Mucosa of descending colon (tissue), 3 donors: ENCODE results near the gene CACNA1H. TPM values are rescaled to one million over a fixed set of nuclear protein-coding genes. Genes with fewer than 3 reads are reported as not detected.

Experiments
- ATAC-seq: fragments of 200-7000 bp; cut with Tn5 transposase; one replicate; pipeline ENCODE4 v1.9.1; 2020; ENCODE audit warnings: mild to moderate bottlenecking, moderate library complexity
- DNase-seq, 3 donors: peaks; one replicate each; pipeline ENCODE4 v3.0.0-alpha.2; 2020
- H3K36me3 ChIP-seq: fragments of 200-600 bp; one replicate; pipeline ENCODE4 v1.8.0; 2021; ENCODE audit warnings: low read depth, mild to moderate bottlenecking
- H3K4me1 ChIP-seq: fragments of 200-600 bp; one replicate; pipeline ENCODE4 v1.8.0; 2021; ENCODE audit warnings: low read depth, mild to moderate bottlenecking
- H3K4me3 ChIP-seq: fragments of 200-600 bp; one replicate; pipeline ENCODE4 v1.8.0; 2021; ENCODE audit warnings: mild to moderate bottlenecking
- H3K9me3 ChIP-seq: fragments of 200-600 bp; one replicate; pipeline ENCODE4 v1.8.0; 2021; ENCODE audit warnings: mild to moderate bottlenecking
- intact Hi-C, 2 donors: fragments of 100-400 bp; cut with DNase I in 1 of 2; cut with micrococcal nuclease in 1 of 2; formaldehyde crosslinking; loops; one replicate each; pipeline versions ENCODE4 v1.11.0 to v1.11.1; 2022; cut with DNase I, micrococcal nuclease
- total RNA-seq, 3 donors: library from RNA; stranded (reverse); fragmentation: NEBNext Ultra II Directional in 2 of 3; extraction: Animal tissue kit (Norgen Biotek cat#: 25700) in 2 of 3; gene quantifications; one replicate each; pipeline versions ENCODE4 v1.2.1 to v1.2.4, GENCODE V29; 2021 to 2023
- TF ChIP-seq, protein P1 (sequence below): fragments of 200-600 bp; IDR thresholded peaks from one replicate; pipeline ENCODE4 v1.8.0; 2022; ENCODE audit warnings: antibody characterized with exemption, mild to moderate bottlenecking
- donor health status: DM: no; HTN: no; CAD: no; lungs with moderate emphysema.
- donor health status: DM: no; HTN: no; CAD: no.
- donor health status: DM: no; HTN: yes; CAD: no.

CACNA1H gene
- total RNA-seq, 3 donors from 2014 or later, result 6.0 to 160 (median 9.5) TPM

GRCh38 chr16:1180549-1181403 lies 27.9 kb downstream of the CACNA1H start:
- Histone ChIP-seq H3K4me1 (peaks cover 5% of the 10 kb centered on the region), H3K4me3 (no peak overlapping the region), H3K9me3 (no peaks in the 10 kb centered on the region), H3K36me3 (no peaks in the 10 kb centered on the region)
- ATAC-seq (no peak), DNase-seq (no peak)
- intact Hi-C loops, result no loop called here
- TF ChIP-seq, protein P1, sequence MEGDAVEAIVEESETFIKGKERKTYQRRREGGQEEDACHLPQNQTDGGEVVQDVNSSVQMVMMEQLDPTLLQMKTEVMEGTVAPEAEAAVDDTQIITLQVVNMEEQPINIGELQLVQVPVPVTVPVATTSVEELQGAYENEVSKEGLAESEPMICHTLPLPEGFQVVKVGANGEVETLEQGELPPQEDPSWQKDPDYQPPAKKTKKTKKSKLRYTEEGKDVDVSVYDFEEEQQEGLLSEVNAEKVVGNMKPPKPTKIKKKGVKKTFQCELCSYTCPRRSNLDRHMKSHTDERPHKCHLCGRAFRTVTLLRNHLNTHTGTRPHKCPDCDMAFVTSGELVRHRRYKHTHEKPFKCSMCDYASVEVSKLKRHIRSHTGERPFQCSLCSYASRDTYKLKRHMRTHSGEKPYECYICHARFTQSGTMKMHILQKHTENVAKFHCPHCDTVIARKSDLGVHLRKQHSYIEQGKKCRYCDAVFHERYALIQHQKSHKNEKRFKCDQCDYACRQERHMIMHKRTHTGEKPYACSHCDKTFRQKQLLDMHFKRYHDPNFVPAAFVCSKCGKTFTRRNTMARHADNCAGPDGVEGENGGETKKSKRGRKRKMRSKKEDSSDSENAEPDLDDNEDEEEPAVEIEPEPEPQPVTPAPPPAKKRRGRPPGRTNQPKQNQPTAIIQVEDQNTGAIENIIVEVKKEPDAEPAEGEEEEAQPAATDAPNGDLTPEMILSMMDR, result no peak

DNA sequence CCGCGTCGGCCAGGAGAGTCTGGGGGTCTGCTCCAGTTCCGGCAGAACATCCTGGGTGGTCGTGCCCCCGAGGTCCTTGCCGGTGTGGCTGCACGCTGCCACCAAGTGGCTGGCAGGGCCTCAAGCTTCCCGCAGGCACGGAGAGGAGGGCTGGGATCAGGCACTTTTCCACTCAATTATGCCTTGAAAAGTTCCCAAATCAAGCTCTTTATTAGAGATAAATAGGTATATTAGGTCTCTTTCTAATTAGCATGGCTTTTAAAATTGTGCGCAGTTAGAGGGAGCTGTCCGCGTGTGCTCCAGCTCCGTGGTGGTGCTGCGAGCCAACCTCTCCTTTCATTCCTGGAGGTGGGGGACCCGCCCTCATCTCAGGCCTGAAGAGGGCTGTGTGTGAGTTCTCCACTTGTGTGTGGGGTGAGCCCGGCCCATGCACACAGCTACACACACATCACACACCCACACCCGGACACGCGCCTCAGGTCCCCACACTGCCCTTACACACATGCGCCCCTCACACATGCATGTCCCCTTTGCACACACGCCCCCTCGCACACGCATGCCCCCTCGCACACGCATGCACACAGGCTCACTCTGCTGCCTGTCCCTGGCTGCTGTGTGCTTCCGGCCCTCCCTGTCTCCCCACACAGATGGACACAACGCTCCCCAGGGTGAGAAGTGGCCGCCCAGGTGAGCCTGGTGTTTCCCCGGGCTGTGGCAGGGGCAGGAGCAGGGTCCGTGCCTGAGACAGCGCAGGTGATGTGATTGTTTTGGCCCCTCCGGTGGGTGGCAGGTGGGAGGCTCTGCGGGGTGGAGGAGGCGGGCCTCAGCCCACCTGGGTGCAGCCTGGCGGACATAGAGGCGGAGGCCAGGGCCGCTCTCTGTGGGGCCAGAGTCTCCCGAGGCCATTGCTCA lies 28.8 kb downstream of the CACNA1H start:
- no peak overlapping the region for H3K4me3 ChIP-seq
- intact Hi-C loops, result no loop called here
- no peak for ATAC-seq
- H3K9me3 ChIP-seq, result no peaks in the 10 kb centered on the region
- H3K36me3 ChIP-seq, result no peaks in the 10 kb centered on the region
- no peak for DNase-seq
- TF ChIP-seq, protein P1, result no peak
- peaks cover 5% of the 10 kb centered on the region for H3K4me1 ChIP-seq

DNA sequence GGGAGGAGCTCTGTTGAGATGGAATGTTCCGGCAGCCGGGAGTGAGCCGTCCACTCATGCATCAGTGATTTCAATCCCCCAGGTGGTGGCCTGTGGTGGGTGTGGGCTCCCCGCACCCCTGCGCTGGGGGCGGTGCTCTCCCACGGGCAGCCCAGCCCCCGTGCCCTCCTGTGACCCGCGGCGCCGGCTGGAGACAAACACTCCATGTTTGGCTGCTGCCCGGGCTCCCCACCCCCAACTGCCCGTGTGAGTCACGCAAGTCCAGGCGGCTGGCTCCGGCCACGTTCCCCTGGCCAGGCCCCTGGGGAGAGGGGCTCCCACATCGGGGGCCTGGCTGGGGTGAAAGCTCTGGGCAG lies 29.4 kb downstream of the CACNA1H start:
- DNase-seq (peak; percentile 55 to 73 (median 68)), ATAC-seq (peak; percentile 52)
- no peaks in the 10 kb centered on the region for H3K36me3 ChIP-seq
- TF ChIP-seq, protein P1, result no peak
- intact Hi-C loops, result no loop called here
- no peak overlapping the region for H3K4me3 ChIP-seq
- no peaks in the 10 kb centered on the region for H3K9me3 ChIP-seq
- peaks cover 5% of the 10 kb centered on the region for H3K4me1 ChIP-seq

- TF ChIP-seq, protein P1, result no peak
- no peaks in the 10 kb centered on the region for H3K36me3 ChIP-seq
- no peak overlapping the region for H3K4me3 ChIP-seq
- H3K9me3 ChIP-seq, result no peaks in the 10 kb centered on the region
- ATAC-seq (peak; percentile 38), DNase-seq (peak in 2 of 3 donors; percentile 48 to 61)
- peaks cover 5% of the 10 kb centered on the region for H3K4me1 ChIP-seq
- intact Hi-C loops, result no loop called here
Measured at GRCh38 chr16:1182950-1183907, 30.3 kb downstream of the CACNA1H start.
